Brain pericyte (primary cell): ENCODE data around the gene ANO10.
"Not testable (repeated sequence)": the region's sequence is repeated elsewhere in the genome, so short reads cannot be mapped to it uniquely, and the experiment has no call there.

Experiments
- DNase-seq: peaks from one replicate; pipeline ENCODE4 v3.0.0-alpha.2; 2012; ENCODE audit warnings: low read depth, low spot score

The ANO10 gene

GRCh38 chr3:43478839-43479238 is 143.0 kb downstream of the ANO10 start:
- DNase-seq: not testable (repeated sequence)

GRCh38 chr3:43478118-43478785 is 143.6 kb downstream of the ANO10 start:
- no peak for DNase-seq

- no peak for DNase-seq
Observed at GRCh38 chr3:43477600-43477999, 144.2 kb downstream of the ANO10 start.

- DNase-seq: no peak
Observed at GRCh38 chr3:43473737-43474136, 148.1 kb downstream of the ANO10 start.

- DNase-seq: no peak
Observed at GRCh38 chr3:43473244-43473643, 148.6 kb downstream of the ANO10 start.

- DNase-seq: no peak
Observed at GRCh38 chr3:43468133-43468532, 153.7 kb downstream of the ANO10 start.

- no peak for DNase-seq
Observed at GRCh38 chr3:43465109-43465508, 156.7 kb downstream of the ANO10 start.

- not testable (repeated sequence) for DNase-seq
Observed at GRCh38 chr3:43462566-43462965, 159.2 kb downstream of the ANO10 start.

GRCh38 chr3:43461345-43461744 is 160.5 kb downstream of the ANO10 start:
- DNase-seq: no peak

GRCh38 chr3:43457038-43457437 is 164.8 kb downstream of the ANO10 start:
- not testable (repeated sequence) for DNase-seq

GRCh38 chr3:43455233-43455632 is 166.6 kb downstream of the ANO10 start:
- DNase-seq: no peak

- no peak for DNase-seq
Observed at GRCh38 chr3:43453981-43454380, 167.8 kb downstream of the ANO10 start.

- DNase-seq: no peak
Observed at GRCh38 chr3:43451670-43452254, 170.0 kb downstream of the ANO10 start.

- no peak for DNase-seq
Observed at GRCh38 chr3:43448098-43448497, 173.7 kb downstream of the ANO10 start.

- DNase-seq: no peak
Observed at GRCh38 chr3:43445820-43446219, 176.0 kb downstream of the ANO10 start.

GRCh38 chr3:43442872-43443395 is 178.9 kb downstream of the ANO10 start:
- DNase-seq: no peak

GRCh38 chr3:43436507-43437140 is 185.2 kb downstream of the ANO10 start:
- no peak for DNase-seq

- DNase-seq: no peak
Observed at GRCh38 chr3:43435706-43436105, 186.1 kb downstream of the ANO10 start.

- no peak for DNase-seq
Observed at GRCh38 chr3:43434431-43434830, 187.4 kb downstream of the ANO10 start.

- DNase-seq: no peak
Observed at GRCh38 chr3:43432462-43432861, 189.3 kb downstream of the ANO10 start.

- DNase-seq: no peak
Observed at GRCh38 chr3:43426388-43426787, 195.4 kb downstream of the ANO10 start.

GRCh38 chr3:43425829-43426228 is 196.0 kb downstream of the ANO10 start:
- no peak for DNase-seq

GRCh38 chr3:43423639-43424038 is 198.2 kb downstream of the ANO10 start:
- DNase-seq: no peak
